Measurements from ENCODE around the gene CSN3.
"Not testable (repeated sequence)": the region's sequence is repeated elsewhere in the genome, so short reads cannot be mapped to it uniquely, and the experiment has no call there.

Gene CSN3

GRCh38 chr4:70242297-70242696 lies at the start of gene CSN3:
Gene CSN3, plus strand, starts transcription at chr4:70242597. Its CDS starts 2,223 bp downstream, at chr4:70244820.
- not testable (repeated sequence) for DNase-seq

GRCh38 chr4:70192895-70193294 lies 49.5 kb upstream of the CSN3 start:
- DNase-seq: no peak

GRCh38 chr4:70195425-70195824 lies 47.0 kb upstream of the CSN3 start, which contains the start of gene ODAM:
Gene ODAM, plus strand, starts transcription at chr4:70195725. Its CDS starts 819 bp downstream, at chr4:70196544.
- DNase-seq: no peak

GRCh38 chr4:70196857-70197256 lies 45.5 kb upstream of the CSN3 start:
- DNase-seq: no peak

- DNase-seq: no peak
Measured at GRCh38 chr4:70197842-70198241, 44.6 kb upstream of the CSN3 start.

- no peak for DNase-seq
Measured at GRCh38 chr4:70203601-70204000, 38.8 kb upstream of the CSN3 start.

- DNase-seq: not testable (repeated sequence)
Measured at GRCh38 chr4:70212752-70213151, 29.6 kb upstream of the CSN3 start.

GRCh38 chr4:70216109-70216508 lies 26.3 kb upstream of the CSN3 start:
- DNase-seq: not testable (repeated sequence)

- DNase-seq: not testable (repeated sequence)
Measured at GRCh38 chr4:70216550-70216949, 25.8 kb upstream of the CSN3 start.

GRCh38 chr4:70221389-70221788 lies 21.0 kb upstream of the CSN3 start:
- DNase-seq: not testable (repeated sequence)

GRCh38 chr4:70221818-70222217 lies 20.6 kb upstream of the CSN3 start:
- not testable (repeated sequence) for DNase-seq

GRCh38 chr4:70225824-70226223 lies 16.6 kb upstream of the CSN3 start, which contains the start of gene FDCSP:
Gene FDCSP, plus strand, starts transcription at chr4:70226124. Its CDS starts 5,071 bp downstream, at chr4:70231195.
- no peak for DNase-seq

- no peak for DNase-seq
Measured at GRCh38 chr4:70236125-70236524, 6.3 kb upstream of the CSN3 start.

GRCh38 chr4:70239131-70239883 lies 3.1 kb upstream of the CSN3 start:
- DNase-seq: no peak

GRCh38 chr4:70239884-70240591 lies 2.4 kb upstream of the CSN3 start:
- no peak for DNase-seq

- no peak for DNase-seq
Measured at GRCh38 chr4:70243091-70243490, 694 bp downstream of the CSN3 start.

- no peak for DNase-seq
Measured at GRCh38 chr4:70251250-70251944, 9.0 kb downstream of the CSN3 start.

- DNase-seq: no peak
Measured at GRCh38 chr4:70251945-70252277, 9.5 kb downstream of the CSN3 start.

GRCh38 chr4:70269674-70270073 lies 27.3 kb downstream of the CSN3 start:
- no peak for DNase-seq

GRCh38 chr4:70277121-70277520 lies 34.7 kb downstream of the CSN3 start:
- no peak for DNase-seq

GRCh38 chr4:70280567-70280966 lies 38.2 kb downstream of the CSN3 start:
- DNase-seq: no peak

- DNase-seq: no peak
Measured at GRCh38 chr4:70288651-70289050, 46.3 kb downstream of the CSN3 start.

- DNase-seq: no peak
Measured at GRCh38 chr4:70291341-70291740, 48.9 kb downstream of the CSN3 start.

GRCh38 chr4:70297576-70297975 lies 55.2 kb downstream of the CSN3 start:
- no peak for DNase-seq
